Fibroblast of lung (primary cell): Measurements from ENCODE around the gene TMEM72. TPM values are rescaled to one million over a fixed set of nuclear protein-coding genes. Genes with fewer than 3 reads are reported as not detected.
A peak's percentile ranks its signal among the peaks of the same experiment; 100 is the strongest.

Source experiments
- DNase-seq, 2 donors: peaks; one replicate each; pipeline versions ENCODE4 v3.0.0 to v3.0.0-alpha.2; 2010; ENCODE audit warnings: low read depth in 2 of 2
- H2AFZ ChIP-seq: 2 replicates; pipeline ENCODE4 v1.5.1; 2012; ENCODE audit warnings: low read length, control low read depth, inconsistent platforms
- H3K27ac ChIP-seq: 2 replicates; pipeline ENCODE4 v1.5.1; 2011; ENCODE audit warnings: low read length, control low read depth; ENCODE audit not compliant: insufficient read depth
- H3K27me3 ChIP-seq: 2 replicates; pipeline ENCODE4 v1.5.1; 2011; ENCODE audit warnings: mild to moderate bottlenecking, low read length; ENCODE audit not compliant: control insufficient read depth, insufficient read depth
- H3K36me3 ChIP-seq: 2 replicates; pipeline ENCODE4 v1.5.1; 2011; ENCODE audit warnings: low read length; ENCODE audit not compliant: control insufficient read depth, insufficient read depth
- H3K4me1 ChIP-seq: 2 replicates; pipeline ENCODE4 v1.5.1; 2011; ENCODE audit warnings: low read length; ENCODE audit not compliant: control insufficient read depth, insufficient read depth; ENCODE audit errors: extremely low read depth
- H3K4me2 ChIP-seq: 2 replicates; pipeline ENCODE4 v1.5.1; 2011; ENCODE audit warnings: low read length, control low read depth; ENCODE audit not compliant: insufficient read depth; ENCODE audit errors: extremely low read depth
- H3K4me3 ChIP-seq, 4 experiments: fragments of 200-600 bp in 1 of 4; sonication (generic) in 1 of 4; replicated peaks in 1 of 4; 2 replicates each; pipeline ENCODE4 v1.5.1; 2011 to 2016; ENCODE audit warnings: low read length in 4 of 4, low read depth in 3 of 4, mild to moderate bottlenecking in 3 of 4, control low read depth in 2 of 4, inconsistent platforms in 1 of 4, mixed read lengths in 1 of 4; ENCODE audit not compliant: insufficient read depth in 1 of 4; ENCODE audit errors: control extremely low read depth in 1 of 4
- H3K79me2 ChIP-seq: 2 replicates; pipeline ENCODE4 v1.5.1; 2012; ENCODE audit warnings: mild to moderate bottlenecking, low read length, inconsistent platforms; ENCODE audit not compliant: control insufficient read depth, insufficient read depth
- H3K9ac ChIP-seq: 2 replicates; pipeline ENCODE4 v1.5.1; 2011; ENCODE audit warnings: mild to moderate bottlenecking, low read length, control low read depth; ENCODE audit not compliant: insufficient read depth
- H3K9me3 ChIP-seq: 2 replicates; pipeline ENCODE4 v1.5.1; 2012; ENCODE audit warnings: low read depth, low read length; ENCODE audit not compliant: control insufficient read depth, insufficient read depth
- H4K20me1 ChIP-seq: 2 replicates; pipeline ENCODE4 v1.5.1; 2011; ENCODE audit warnings: low read length; ENCODE audit not compliant: control insufficient read depth, insufficient read depth; ENCODE audit errors: extremely low read depth
- CTCF ChIP-seq, 2 donors: IDR thresholded peaks in 1 of 2; conservative IDR thresholded peaks in 1 of 2; 1 replicate in 1 of 2; 2 replicates in 1 of 2; pipeline ENCODE4 v1.5.1; 2011 to 2012; ENCODE audit warnings: low read length in 2 of 2, control low read depth in 1 of 2, inconsistent platforms in 1 of 2, low read depth in 1 of 2, mild to moderate bottlenecking in 1 of 2
- EZH2 ChIP-seq: IDR thresholded peaks from 2 replicates; pipeline ENCODE4 v1.5.1; 2012; ENCODE audit warnings: low read length, control low read depth, mild to moderate bottlenecking; ENCODE audit errors: missing control alignments
- polyA plus RNA-seq, 2 donors: library from polyadenylated mRNA; depleted of rRNA in 1 of 2; stranded (reverse) in 1 of 2; unstranded in 1 of 2; fragments of >200 nt; gene quantifications; 2 replicates each; pipeline ENCODE4 v1.2.1, GENCODE V29; 2011 to 2012; ENCODE audit warnings: missing spikeins in 1 of 2
- total RNA-seq: library from RNA; depleted of rRNA; stranded (reverse); fragments of >200 nt; gene quantifications from 2 replicates; pipeline ENCODE4 v1.2.1, GENCODE V29; 2014

The TMEM72 gene
- total and polyA plus RNA-seq, 2 donors (not counting 1 experiment from before 2014, with no cell fraction given) = not detected

GRCh38 chr10:44960482-44961229 lies 49.5 kb downstream of the TMEM72 start:
- Histone ChIP-seq H4K20me1 (no peaks in the 10 kb centered on the region), H3K4me1 (peaks cover 10% of the 10 kb centered on the region), H3K4me2 (peak overlapping the region; percentile 90), H3K9me3 (no peaks in the 10 kb centered on the region), H3K36me3 (no peaks in the 10 kb centered on the region), H3K79me2 (no peaks in the 10 kb centered on the region), H3K27ac (no peak overlapping the region), H3K9ac (no peak overlapping the region), H3K4me3 (peak overlapping the region in 2 of 4 experiments; percentile 62 to 82), H2AFZ (no peak overlapping the region), H3K27me3 (no peaks in the 10 kb centered on the region)
- TF ChIP-seq EZH2 = no peak
- TF ChIP-seq CTCF (conservative IDR thresholded peaks at IDR 0.05 in 1 of 2, IDR thresholded peaks at IDR 0.05 in 1 of 2; ENCODE audit: low read depth in 1 of 2, low read length in 2 of 2) = no peak
- no peak for DNase-seq

- Histone ChIP-seq H3K4me3 (peak overlapping the region in 1 of 4 experiments; percentile 82), H3K27ac (no peak overlapping the region), H3K9me3 (no peaks in the 10 kb centered on the region), H3K79me2 (no peaks in the 10 kb centered on the region), H3K4me1 (peaks cover 11% of the 10 kb centered on the region), H4K20me1 (no peaks in the 10 kb centered on the region), H3K27me3 (no peaks in the 10 kb centered on the region), H3K36me3 (no peaks in the 10 kb centered on the region), H3K9ac (no peak overlapping the region), H2AFZ (no peak overlapping the region), H3K4me2 (no peak overlapping the region)
- no peak for DNase-seq
- no peak for TF ChIP-seq EZH2
- no peak for TF ChIP-seq CTCF (conservative IDR thresholded peaks at IDR 0.05 in 1 of 2, IDR thresholded peaks at IDR 0.05 in 1 of 2; ENCODE audit: low read depth in 1 of 2, low read length in 2 of 2)
Measured at GRCh38 chr10:44961230-44961571, 50.1 kb downstream of the TMEM72 start.

GRCh38 chr10:44961931-44962750 lies 51.0 kb downstream of the TMEM72 start:
- Histone ChIP-seq H3K36me3 (no peaks in the 10 kb centered on the region), H3K79me2 (no peaks in the 10 kb centered on the region), H3K27me3 (no peaks in the 10 kb centered on the region), H3K27ac (no peak overlapping the region), H3K9ac (no peak overlapping the region), H2AFZ (no peak overlapping the region), H3K4me3 (no peak overlapping the region), H3K9me3 (no peaks in the 10 kb centered on the region), H3K4me1 (peaks cover 13% of the 10 kb centered on the region), H3K4me2 (no peak overlapping the region), H4K20me1 (no peaks in the 10 kb centered on the region)
- TF ChIP-seq CTCF (conservative IDR thresholded peaks at IDR 0.05 in 1 of 2, IDR thresholded peaks at IDR 0.05 in 1 of 2; ENCODE audit: low read depth in 1 of 2, low read length in 2 of 2) (no peak), EZH2 (no peak)
- DNase-seq = no peak
